GM19463 (cell line): ENCODE measurements around the gene ACD.

Experiments
- ATAC-seq: cut with Tn5 transposase; IDR thresholded peaks from one replicate; pipeline ENCODE4 v1.9.1; 2021; ENCODE audit warnings: mild to moderate bottlenecking, moderate library complexity; ENCODE audit not compliant: unreplicated experiment

ACD gene

DNA sequence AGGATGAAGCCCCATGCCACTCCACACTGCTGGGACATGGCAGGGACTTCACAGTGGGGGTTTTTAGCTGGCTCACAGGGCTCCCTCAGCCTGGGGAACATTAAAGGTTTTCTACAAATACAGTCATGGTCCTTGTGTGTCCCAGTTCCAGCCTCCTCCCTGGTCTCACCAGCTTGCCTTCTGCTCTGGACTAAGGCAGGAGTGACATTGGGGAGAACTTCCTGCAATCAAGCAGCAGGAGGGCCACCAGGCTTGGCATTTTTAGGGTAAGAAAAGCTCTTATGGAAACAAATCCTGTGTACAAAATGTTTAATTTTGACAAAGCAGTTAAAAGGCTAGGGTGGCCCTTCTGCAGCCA lies 2.6 kb upstream of the ACD start:
- no peak for ATAC-seq

DNA sequence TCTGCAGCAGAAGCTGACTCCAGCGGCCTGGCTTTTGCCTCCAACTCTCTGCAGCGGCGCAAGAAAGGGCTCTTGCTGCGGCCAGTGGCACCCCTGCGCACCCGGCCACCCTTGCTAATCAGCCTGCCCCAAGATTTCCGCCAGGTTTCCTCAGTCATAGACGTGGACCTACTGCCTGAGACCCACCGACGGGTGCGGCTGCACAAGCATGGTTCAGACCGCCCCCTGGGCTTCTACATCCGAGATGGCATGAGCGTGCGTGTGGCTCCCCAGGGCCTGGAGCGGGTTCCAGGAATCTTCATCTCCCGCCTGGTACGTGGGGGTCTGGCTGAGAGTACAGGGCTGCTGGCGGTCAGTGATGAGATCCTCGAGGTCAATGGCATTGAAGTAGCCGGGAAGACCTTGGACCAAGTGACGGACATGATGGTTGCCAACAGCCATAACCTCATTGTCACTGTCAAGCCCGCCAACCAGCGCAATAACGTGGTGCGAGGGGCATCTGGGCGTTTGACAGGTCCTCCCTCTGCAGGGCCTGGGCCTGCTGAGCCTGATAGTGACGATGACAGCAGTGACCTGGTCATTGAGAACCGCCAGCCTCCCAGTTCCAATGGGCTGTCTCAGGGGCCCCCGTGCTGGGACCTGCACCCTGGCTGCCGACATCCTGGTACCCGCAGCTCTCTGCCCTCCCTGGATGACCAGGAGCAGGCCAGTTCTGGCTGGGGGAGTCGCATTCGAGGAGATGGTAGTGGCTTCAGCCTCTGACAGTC lies 2.0 kb upstream of the ACD start:
- no peak for ATAC-seq

DNA sequence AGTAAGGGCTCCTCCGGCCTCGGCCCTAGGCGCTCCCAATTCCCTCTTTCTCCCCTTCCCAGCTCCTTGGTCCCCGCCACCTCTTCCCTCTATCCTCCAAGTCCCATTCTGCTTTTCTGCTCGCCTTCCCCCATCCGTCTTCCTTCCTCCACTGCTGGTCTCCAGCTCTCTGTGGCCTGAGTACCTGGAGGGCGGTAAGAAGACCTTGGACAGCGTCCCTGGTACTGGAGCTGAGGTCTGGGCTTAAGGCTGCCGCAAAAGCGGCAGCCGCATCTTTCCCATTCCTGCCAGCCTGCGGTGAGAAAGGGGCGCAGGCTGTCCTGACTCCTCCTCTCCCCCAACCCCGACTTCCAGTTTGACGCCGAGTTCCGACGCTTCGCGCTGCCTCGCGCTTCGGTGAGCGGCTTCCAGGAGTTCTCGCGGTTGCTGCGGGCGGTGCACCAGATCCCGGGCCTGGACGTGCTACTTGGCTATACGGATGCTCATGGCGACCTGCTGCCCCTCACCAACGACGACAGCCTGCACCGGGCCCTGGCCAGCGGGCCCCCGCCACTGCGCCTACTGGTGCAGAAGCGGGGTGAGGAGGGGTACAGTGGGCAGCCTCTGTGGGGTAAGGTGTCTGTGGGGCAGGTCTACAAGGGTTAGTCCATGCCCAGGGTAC lies 1.2 kb upstream of the ACD start:
- ATAC-seq: peak; percentile 2

DNA sequence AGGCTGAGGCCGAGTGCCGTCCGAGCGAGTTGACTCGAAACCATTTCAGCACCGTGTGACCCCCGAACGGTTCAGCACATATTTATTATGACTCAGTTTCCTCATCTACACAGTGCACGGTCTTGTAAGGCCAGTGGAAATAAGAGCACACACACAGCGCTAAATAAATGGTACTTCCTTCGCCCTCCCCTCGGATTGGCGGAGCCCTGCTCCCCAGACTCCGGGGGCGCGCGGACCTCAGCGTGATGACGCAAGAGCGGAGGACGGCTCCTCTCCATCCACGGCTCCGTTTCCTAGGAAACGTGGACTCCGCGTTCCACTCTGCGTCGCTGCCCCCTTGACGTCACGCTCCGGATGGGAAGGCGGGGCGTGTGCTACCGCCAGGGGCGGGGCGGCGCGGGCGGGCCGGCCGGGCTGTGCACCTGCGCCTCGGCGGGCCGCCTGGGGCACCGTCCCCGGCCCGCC lies 536 bp upstream of the ACD start, which contains the start of gene PARD6A:
PARD6A (plus strand) TSS at position 397 of the 465 bp plus-strand sequence. CDS start 79 bp downstream, outside the sequence.
- ATAC-seq: peak; percentile 82

DNA sequence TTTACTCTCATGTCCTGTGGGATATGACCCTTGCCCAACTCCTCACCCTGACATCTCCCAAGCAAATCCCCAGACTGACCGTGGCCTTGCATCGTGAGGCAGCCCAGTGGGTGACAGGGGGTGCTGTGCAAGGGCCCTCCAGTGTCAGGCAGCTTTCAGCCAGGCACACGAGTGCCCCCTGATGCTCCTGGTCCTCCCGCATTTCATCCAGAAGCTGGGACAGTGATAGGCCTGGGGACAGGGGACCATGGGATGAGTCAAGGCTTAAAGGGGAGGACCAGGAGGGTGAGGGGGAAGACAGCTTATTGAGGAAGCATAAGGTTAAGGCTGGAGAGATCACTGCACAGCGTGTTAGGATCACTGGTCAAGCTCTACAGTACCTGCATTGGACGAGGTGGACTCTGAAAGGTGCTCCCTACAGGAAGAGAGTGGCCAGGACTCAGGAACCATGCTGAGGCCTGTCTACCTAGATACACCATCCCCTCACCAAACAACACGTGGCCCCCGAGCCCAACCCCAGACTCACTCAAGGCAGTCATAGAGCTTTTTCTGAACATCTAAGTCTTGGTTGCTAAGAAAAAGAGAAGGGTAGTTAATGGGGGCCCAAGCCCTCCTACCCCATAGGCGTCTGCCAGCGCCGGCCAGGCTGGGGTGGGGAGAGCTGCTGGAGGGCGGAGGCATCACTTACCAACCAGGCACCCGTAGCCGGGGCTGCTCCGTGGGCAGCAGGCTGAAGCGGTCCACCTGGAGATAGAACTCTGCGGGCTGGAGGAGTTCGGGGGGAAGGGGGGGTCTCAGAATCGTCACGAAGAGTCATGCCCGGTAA lies 998 bp downstream of the ACD start:
- no peak for ATAC-seq

DNA sequence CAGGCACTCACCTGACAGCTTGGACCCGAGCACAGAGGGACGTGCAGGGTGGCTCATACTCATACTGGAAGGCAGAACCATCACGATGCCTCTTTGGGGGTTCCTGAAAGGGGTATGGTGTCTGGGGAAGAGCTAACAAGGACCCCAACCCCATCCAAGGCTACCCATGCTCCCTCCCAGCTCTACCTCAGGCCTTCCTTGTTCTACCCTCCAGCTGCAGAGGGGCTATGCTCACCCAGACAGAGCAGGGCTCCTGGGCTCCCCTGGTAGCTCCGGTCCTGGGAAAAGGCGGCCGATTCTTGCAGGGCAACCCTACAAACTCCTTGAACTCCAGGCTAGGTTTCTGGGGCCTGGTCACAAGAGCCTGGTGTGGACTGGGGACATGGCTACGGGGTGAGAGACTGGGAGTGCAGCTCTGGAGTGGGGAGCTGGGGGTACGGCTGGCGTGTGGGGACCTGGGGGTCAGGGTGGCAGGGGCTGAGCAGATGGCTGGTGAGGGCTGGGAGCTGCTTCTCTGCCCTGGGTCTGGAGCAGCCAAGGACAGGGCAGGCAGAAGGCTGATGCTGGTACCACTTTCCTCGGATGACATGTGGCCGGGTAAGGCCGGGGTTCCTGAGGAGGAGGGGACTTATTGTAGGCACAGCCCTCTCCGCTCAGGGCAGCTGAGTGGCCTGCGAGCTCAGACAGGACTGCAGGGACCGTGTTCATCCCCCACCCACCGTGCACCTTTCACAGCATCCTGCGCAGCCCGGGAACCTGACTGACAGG lies 2.1 kb downstream of the ACD start:
- no peak for ATAC-seq

DNA sequence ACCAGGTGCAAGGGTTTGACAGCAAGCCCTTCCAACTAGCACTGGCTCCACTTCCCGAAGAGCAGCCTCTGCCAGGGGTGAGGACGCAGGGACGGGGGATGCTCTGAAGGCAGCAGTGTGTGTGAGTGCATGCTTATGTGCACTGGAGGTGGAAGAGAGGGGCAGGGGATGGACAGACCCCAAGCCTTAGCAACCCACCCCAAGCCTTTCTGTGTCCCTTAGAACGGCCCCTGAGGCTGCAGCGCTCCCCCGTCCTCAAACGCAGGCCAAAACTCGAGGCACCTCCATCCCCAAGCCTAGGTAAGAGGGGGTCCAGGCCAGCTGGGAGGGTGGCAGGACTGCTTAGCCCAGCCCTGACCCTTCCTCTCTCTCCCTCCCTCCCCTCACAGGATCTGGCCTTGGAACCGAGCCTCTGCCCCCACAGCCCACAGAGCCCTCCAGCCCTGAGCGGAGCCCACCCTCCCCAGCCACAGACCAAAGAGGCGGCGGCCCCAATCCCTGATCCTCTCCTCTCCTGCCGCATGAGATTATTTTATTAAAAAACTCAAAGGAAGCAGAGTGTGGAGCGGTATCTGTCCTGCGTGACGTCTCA lies 2.9 kb downstream of the ACD start:
- ATAC-seq: no peak

DNA sequence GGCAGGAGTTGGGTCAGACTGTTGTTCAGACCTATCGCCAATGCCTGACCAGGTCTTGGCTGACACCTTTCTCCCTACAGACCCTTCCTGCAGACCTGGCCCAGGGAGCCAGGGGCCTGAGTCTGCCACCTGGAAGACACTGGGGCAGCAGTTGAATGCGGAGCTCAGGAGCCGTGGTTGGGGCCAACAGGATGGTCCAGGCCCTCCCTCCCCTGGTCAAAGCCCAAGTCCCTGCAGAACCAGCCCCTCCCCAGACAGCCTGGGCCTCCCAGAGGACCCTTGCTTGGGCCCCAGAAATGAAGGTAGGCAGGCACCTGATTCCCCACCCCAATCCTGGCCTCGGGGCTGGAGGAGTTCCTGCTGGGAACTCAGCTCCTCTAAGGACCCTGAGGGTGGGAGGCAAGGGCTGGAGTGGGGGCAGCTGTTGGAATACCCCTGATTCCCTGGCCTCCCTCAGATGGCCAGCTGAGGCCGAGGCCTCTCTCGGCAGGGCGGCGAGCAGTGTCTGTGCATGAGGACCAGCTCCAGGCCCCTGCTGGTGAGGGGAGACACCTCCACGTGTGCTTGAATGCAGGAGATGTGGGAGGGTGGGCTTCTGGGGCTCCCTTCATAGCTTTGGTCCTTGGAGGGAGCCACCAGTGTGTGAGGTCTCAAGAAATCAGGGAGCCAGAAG lies 3.6 kb downstream of the ACD start:
- no peak for ATAC-seq

DNA sequence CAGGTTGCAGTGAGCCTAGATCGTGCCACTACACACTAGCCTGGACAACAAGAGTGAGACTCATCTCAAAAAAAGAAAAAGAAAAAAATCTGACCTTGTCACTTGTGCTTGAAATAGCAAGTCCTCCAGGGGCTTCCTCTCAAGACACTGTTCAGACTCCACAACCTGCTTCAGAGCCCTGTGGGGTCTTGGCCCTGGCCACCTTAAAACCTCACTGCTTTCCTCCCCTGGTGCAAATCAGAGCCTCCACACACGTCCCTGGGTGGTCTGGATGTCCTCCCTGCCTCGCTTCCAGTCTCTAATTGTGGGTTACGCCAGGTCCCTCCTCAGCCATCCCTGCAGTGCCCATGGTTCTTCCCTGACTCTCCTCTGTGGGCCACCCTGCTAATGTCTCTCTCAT lies 4.7 kb downstream of the ACD start:
- ATAC-seq: no peak

DNA sequence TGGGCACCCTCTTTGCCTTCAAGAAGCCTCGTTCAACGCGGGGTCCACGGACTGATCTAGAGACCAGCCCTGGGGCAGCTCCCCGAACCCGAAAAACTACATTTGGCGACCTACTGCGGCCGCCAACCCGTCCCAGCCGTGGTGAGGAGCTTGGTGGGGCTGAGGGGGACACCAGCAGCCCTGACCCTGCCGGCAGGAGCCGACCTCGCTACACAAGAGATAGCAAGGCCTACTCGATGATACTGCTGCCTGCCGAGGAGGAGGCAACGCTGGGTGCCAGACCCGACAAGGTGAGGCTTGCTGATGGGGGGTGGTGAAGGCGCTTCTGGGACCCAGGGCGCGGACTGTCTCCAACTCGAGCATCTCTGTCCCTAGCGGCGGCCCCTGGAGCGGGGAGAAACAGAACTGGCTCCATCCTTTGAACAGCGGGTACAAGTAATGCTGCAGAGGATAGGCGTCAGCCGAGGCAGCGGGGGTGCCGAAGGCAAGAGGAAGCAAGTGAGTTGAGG lies 5.6 kb downstream of the ACD start:
- ATAC-seq: no peak

DNA sequence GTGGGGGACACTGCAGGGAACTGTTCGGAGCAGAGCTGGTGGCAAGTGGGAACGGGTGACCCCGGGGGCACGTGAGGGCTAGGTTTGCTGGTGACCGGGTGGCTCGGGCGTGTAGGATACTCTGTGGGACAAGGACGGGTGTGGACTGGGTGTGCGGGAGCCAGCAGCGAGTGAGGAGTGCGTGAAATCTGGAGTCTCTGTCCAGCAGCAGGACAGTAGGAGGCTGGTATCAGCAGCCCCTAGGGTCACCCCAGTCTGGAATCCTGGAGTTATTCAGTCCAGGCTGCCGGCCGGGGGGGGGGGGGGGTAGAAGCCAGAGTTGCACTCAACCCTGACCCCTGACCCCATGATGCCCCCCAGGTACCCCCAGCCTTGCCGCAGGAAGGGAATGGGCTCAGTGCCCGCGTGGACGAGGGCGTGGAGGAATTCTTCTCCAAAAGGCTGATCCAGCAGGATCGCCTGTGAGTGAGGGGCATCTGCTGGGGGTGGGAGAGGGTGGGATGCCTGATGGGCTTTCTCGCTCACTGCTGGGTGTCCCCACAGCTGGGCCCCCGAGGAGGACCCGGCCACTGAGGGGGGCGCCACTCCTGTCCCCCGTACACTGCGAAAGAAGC lies 6.2 kb downstream of the ACD start:
- ATAC-seq: no peak

DNA sequence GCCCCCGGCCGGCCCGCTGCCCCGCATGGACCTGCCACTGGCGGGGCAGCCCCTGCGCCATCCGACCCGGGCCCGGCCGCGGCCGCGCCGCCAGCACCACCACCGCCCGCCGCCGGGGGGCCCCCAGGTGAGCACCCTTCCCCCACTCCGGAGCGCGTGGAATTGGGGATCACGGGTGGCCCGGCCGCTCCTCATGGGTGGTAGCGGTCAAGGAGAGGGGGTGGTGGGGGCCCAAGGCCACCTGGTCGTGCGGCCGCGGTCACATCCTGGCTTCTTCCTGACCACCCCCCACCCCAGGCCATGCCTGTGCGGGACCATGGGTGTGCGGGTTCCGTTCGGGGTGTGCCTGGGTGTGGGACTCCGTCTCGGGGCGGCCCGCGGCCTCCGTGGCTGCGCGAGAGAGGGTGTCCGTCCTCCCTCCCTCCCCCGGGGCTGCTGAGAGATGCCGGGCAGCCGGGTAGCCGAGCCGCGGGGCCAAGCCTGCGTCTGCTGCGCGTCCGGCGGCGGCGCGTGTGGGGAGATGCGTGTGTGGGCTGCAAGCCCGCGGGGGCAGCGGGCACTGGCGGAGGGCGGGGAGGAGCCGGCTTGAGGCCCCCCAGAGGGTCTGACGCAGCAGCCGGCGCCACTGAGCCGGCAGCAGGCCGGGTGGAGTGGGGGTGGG lies 6.8 kb downstream of the ACD start:
- ATAC-seq: no peak

DNA sequence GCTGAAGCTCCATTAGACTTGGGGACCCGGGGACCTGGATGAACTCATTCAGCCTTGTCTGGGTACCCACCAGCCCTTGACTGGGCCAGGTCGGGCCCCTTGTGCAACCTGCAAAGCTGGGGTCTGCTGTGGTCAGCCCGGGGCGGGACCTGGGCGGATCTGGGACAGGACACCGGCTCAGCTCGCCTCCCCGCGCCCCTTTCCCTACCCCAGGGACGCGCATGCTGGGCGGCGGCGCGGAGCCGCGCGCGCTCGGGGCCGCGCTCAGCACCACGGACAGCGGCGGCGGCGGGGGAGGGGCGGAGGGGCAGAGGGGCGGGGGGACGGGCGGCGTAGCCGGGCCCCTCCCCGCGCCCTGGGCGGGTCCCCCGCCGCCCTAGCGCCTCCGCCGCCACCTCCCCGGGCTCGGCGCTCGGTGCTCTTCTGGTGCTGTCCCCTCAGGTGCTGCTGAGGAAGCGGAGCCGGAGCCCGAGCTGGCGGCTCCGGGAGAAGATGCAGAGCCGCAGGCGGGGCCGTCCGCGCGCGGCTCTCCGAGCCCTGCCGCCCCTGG lies 7.4 kb downstream of the ACD start:
- ATAC-seq: no peak

DNA sequence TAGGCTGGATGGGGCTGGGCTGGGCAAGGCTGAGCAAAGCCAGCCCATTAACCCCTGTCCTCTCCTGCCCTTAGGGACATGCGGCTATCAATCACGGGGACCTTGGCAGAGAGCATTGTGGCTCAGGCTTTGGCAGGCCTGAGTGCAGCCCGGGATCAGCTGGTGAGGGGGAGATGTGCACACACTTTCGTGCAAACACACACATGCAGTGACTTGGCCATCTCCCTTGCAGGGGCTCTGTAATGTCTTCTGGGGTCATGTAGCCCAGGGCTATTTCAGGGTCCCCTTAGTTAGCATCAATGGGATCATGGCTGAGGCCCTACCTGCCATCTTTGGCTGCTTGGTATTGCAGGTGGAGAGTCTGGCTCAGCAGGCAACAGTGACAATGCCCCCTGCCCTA lies 8.2 kb downstream of the ACD start:
- no peak for ATAC-seq

DNA sequence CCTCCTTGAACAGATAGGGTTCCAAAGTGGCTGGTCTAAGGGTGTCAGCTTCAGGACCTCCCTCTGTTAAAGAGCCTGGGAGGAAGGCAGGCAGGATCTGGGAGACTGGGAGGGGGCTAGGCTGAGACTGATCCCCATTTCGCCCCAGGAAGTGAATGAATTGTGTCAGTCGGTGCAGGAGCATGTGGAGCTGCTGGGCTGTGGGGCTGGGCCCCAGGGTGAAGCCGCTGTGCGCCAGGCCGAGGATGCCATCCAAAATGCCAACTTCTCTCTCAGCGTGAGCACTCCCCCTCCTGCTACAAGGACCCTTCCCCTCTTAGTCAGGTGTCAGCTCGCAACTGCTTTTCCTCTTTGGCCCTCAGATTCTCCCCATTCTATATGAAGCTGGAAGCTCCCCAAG lies 9.0 kb downstream of the ACD start:
- no peak for ATAC-seq

DNA sequence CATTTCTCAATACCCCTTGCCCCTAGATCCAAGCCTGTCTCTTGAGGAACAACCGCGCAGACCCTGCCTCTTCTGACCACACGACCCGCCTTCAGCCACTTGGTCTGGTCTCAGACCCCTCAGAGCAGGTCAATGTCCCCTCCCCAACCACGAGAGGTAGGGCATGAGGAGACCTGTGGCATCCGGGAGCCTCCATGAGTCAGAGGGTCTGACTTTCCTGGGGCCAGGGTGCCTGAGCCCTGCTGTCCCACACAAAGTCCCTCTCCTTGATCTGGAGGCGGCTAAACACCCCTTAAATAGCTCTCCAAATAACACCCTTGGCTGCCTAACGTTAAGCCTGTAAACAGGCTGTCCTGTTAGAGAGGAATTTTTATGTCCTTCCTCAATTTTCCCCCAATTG lies 10.0 kb downstream of the ACD start:
- no peak for ATAC-seq

DNA sequence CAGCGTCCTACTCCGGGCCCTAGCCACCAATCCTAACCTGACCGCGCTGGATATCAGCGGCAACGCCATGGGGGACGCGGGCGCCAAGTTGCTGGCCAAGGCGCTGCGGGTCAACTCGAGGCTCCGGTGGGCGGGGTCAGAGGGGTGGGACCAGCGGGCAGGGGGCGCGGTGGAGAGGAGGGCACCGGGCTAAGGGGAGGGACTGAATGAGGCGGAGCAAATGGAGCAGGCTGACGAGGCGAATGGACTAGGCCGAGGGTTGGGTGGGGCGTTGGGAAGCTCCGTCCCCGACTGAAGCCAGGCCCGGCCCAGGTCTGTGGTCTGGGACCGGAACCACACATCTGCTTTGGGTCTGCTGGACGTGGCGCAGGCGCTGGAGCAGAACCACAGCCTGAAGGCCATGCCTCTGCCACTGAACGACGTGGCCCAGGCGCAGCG lies 10.5 kb downstream of the ACD start:
- no peak for ATAC-seq

DNA sequence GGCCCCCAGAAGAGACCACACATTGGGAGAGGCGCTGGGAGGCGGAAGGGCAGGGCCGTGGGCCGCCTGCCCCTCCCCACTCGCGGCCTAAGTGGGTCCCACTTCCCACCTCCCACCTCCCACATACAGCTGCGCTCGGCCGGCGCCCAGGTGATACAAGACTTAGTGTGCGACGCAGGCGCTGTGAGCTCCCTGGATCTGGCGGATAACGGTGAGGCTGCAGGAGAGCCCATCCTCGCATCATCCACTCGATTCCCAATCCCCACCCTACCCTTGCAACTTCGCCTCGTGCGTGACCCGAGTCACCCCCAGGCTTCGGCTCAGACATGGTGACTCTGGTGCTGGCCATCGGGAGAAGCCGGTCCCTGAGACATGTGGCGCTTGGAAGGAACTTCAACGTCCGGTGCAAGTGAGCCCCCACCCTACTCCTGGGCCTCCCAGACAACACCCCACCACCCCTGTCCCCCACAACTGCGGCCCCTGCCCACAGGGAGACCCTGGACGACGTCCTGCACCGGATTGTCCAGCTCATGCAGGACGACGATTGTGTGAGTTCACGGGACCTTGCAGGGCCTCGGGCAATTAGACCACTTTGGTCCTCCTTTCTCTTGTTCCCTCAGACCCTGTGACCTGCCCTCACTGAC lies 11.2 kb downstream of the ACD start:
- ATAC-seq: no peak
